Esophagus squamous epithelium (tissue), 5 donors: ENCODE data around the gene LRBA. TPM values are rescaled to one million over a fixed set of nuclear protein-coding genes. Genes with fewer than 3 reads are reported as not detected.

Source experiments
- DNase-seq: peaks from one replicate; lab custom pipeline; 2025; lab: John Stamatoyannopoulos, UW
- H3K27ac ChIP-seq, 4 donors: fragments of 200-600 bp; sonication (generic); one replicate each; pipeline ENCODE4 v1.5.1; 2016 to 2019; ENCODE audit warnings: mild to moderate bottlenecking in 1 of 4
- H3K27me3 ChIP-seq, 4 donors: fragments of 200-600 bp; sonication (generic); 1 replicate in 3 of 4; 2 replicates in 1 of 4; pipeline versions ENCODE4 v1.5.1 to v1.6.0; 2017 to 2021; ENCODE audit warnings: antibody characterized with exemption in 1 of 4
- H3K36me3 ChIP-seq, 3 donors: fragments of 200-600 bp; sonication (generic); one replicate each; pipeline ENCODE4 v1.5.1; 2016 to 2019
- H3K4me1 ChIP-seq, 3 donors: fragments of 200-600 bp; sonication (generic); one replicate each; pipeline ENCODE4 v1.5.1; 2017 to 2019
- H3K4me3 ChIP-seq, 4 donors: fragments of 200-600 bp; sonication (generic); 1 replicate in 3 of 4; 2 replicates in 1 of 4; pipeline ENCODE4 v1.5.1; 2016 to 2019; ENCODE audit warnings: mild to moderate bottlenecking in 2 of 4, moderate library complexity in 1 of 4
- H3K9me3 ChIP-seq, 3 donors: fragments of 200-600 bp; sonication (generic); one replicate each; pipeline ENCODE4 v1.5.1; 2016 to 2019
- POLR2A ChIP-seq, 4 donors: fragments of 450-650 bp; IDR thresholded peaks; one replicate each; pipeline ENCODE4 v1.6.1; 2017; ENCODE audit warnings: antibody characterized with exemption in 4 of 4, mild to moderate bottlenecking in 4 of 4, moderate library complexity in 3 of 4
- WGBS, 2 donors: methylation state at CpG; one replicate each; pipeline ENCODE4 v1.1.5; 2018; 5-methylcytosine and 5-hydroxymethylcytosine counted together
- intact Hi-C: fragments of 100-400 bp; cut with DNase I; formaldehyde crosslinking; loops from one replicate; pipeline ENCODE4 v1.15.0; 2022
- total RNA-seq, 4 donors: library from RNA; depleted of rRNA; stranded (reverse); fragments of >200 nt; gene quantifications; one replicate each; pipeline ENCODE4 v1.1.0, GENCODE V29; 2016
- TF ChIP-seq, protein P1 (sequence below), 6 experiments: fragments of 450-650 bp in 4 of 6; fragments of 200-600 bp in 2 of 6; sonication (generic) in 2 of 6; IDR thresholded peaks; one replicate each; pipeline ENCODE4 v1.5.1; 2016 to 2019; ENCODE audit warnings: antibody characterized with exemption in 6 of 6, mild to moderate bottlenecking in 4 of 6, moderate library complexity in 4 of 6
- donor health status: DM: yes; HTN: yes; CAD: no.

LRBA gene
- total RNA-seq, 4 donors from 2014 or later, result 54.7 to 91.8 (median 66.2) TPM

- H3K27me3 ChIP-seq, result no peaks in the 10 kb centered on the region
- intact Hi-C loops, result no loop called here
- TF ChIP-seq POLR2A (IDR thresholded peaks at IDR 0.05), result no peak
- TF ChIP-seq, protein P1, sequence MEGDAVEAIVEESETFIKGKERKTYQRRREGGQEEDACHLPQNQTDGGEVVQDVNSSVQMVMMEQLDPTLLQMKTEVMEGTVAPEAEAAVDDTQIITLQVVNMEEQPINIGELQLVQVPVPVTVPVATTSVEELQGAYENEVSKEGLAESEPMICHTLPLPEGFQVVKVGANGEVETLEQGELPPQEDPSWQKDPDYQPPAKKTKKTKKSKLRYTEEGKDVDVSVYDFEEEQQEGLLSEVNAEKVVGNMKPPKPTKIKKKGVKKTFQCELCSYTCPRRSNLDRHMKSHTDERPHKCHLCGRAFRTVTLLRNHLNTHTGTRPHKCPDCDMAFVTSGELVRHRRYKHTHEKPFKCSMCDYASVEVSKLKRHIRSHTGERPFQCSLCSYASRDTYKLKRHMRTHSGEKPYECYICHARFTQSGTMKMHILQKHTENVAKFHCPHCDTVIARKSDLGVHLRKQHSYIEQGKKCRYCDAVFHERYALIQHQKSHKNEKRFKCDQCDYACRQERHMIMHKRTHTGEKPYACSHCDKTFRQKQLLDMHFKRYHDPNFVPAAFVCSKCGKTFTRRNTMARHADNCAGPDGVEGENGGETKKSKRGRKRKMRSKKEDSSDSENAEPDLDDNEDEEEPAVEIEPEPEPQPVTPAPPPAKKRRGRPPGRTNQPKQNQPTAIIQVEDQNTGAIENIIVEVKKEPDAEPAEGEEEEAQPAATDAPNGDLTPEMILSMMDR (IDR thresholded peaks at IDR 0.05), result no peak
- H3K9me3 ChIP-seq, result no peaks in the 10 kb centered on the region
- no peak overlapping the region for H3K4me3 ChIP-seq
- no peak for DNase-seq
- WGBS, 2 donors, result 83% methylated on average over 1 of the region's 1 CpG; no CpG with 5 or more reads in 1 of the 2 donors
- peaks cover 0 to 18% (median 0%) of the 10 kb centered on the region in 3 donors for H3K36me3 ChIP-seq
- no peaks in the 10 kb centered on the region for H3K4me1 ChIP-seq
- H3K27ac ChIP-seq, result no peak overlapping the region
Observed at GRCh38 chr4:150421612-150422011, 593.5 kb downstream of the LRBA start.

DNA sequence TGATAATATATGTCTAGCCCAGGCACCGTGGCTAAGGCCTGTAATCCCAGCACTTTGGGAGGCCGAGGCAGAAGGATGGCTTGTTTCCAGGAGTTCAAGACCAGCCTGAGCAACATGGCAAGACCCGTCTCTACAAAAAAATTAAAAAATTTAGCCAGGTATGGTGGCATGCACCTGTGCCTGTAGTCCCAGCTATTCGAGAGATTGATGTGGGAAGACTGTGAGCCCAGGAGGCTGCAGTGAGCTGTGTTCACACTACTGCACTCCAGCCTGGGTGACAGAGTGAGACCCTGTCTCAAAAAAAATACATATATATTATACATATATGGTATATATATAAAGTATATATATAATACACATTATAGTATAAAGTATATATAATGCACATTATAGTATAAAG, 595.1 kb downstream of the LRBA start:
- no peak overlapping the region for H3K4me3 ChIP-seq
- H3K36me3 ChIP-seq, result peaks cover 0 to 18% (median 0%) of the 10 kb centered on the region in 3 donors
- TF ChIP-seq, protein P1 (IDR thresholded peaks at IDR 0.05), result no peak
- no peak for TF ChIP-seq POLR2A (IDR thresholded peaks at IDR 0.05)
- WGBS, 2 donors, result 94 to 100% methylated on average over 2 to 3 of the region's 4 CpGs
- DNase-seq, result no peak
- H3K27me3 ChIP-seq, result no peaks in the 10 kb centered on the region
- no peak overlapping the region for H3K27ac ChIP-seq
- H3K9me3 ChIP-seq, result no peaks in the 10 kb centered on the region
- H3K4me1 ChIP-seq, result no peaks in the 10 kb centered on the region
- intact Hi-C loops, result no loop called here

DNA sequence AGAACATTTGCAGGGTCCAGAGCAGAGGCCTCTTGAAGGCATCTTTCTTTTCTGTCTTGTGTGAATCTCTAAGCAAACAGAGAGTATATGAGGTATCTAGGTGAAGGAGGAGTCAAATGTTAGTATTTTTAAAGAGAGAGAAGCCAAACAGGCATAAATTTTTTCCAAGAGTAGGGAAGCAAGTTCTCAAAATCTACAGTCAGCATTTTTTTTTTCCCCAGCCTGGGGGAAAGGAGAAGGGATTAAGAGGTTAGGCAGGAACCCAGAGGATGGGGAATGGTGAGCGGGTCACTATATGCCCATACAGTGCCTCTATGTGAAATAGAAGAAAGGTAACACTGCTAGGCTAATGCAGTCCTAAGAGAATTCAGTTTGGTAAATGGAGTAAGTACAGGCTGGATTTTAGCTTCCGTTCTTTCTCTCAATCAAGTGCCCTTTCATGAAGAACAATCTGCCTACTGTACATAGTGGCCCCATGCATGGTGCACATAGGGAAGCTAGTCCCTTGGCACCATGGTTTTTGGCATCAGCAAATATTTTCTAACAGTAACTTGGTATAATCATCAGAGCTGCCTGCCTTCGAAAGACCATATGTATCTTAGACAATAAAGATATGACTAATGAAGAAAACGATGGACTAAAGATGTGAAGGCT, 596.2 kb downstream of the LRBA start:
- 87 to 91% methylated on average over 4 of the region's 4 CpGs for WGBS, 2 donors
- peaks cover 0 to 18% (median 0%) of the 10 kb centered on the region in 3 donors for H3K36me3 ChIP-seq

GRCh38 chr4:150415213-150415612, 599.9 kb downstream of the LRBA start:
- H3K9me3 ChIP-seq, result no peaks in the 10 kb centered on the region
- H3K27me3 ChIP-seq, result no peaks in the 10 kb centered on the region
- no peak for DNase-seq
- H3K4me1 ChIP-seq, result no peaks in the 10 kb centered on the region
- no peaks in the 10 kb centered on the region for H3K36me3 ChIP-seq
- TF ChIP-seq POLR2A (IDR thresholded peaks at IDR 0.05), result no peak
- TF ChIP-seq, protein P1 (IDR thresholded peaks at IDR 0.05), result no peak
- 63 to 73% methylated on average over 1 of the region's 1 CpG for WGBS, 2 donors
- no peak overlapping the region for H3K27ac ChIP-seq
- no peak overlapping the region for H3K4me3 ChIP-seq
- intact Hi-C loops, result no loop called here

More for the DNA sequence above, 596.2 kb downstream of the LRBA start:
- intact Hi-C loops, result no loop called here
- Histone ChIP-seq H3K4me1 (no peaks in the 10 kb centered on the region), H3K9me3 (no peaks in the 10 kb centered on the region), H3K27ac (no peak overlapping the region), H3K4me3 (no peak overlapping the region), H3K27me3 (no peaks in the 10 kb centered on the region)
- TF ChIP-seq POLR2A (IDR thresholded peaks at IDR 0.05), result no peak
- TF ChIP-seq, protein P1 (IDR thresholded peaks at IDR 0.05), result no peak
- no peak for DNase-seq

DNA sequence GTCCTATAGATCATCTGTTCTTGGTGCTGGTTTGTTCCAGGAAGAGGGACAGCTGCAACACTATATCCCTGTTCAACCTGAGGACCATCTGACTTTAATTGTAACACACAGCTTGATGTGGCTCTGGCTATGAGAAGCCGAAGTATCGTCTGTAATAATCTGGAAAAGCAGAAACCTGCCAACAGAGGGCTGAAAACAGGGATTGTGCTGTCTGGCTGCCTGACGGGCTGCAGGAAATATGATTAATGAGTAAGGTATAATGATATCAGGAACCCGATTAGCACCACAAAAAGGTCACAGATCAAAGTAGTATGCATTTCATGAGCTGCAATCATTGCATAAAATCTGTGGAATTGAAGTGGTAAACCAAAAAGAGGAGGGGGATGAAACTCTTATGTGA, 603.6 kb downstream of the LRBA start:
- DNase-seq, result no peak
- H3K4me3 ChIP-seq, result no peak overlapping the region
- H3K9me3 ChIP-seq, result no peaks in the 10 kb centered on the region
- TF ChIP-seq, protein P1 (IDR thresholded peaks at IDR 0.05), result no peak
- TF ChIP-seq POLR2A (IDR thresholded peaks at IDR 0.05), result no peak
- 73 to 80% methylated on average over 4 of the region's 4 CpGs for WGBS, 2 donors
- no peaks in the 10 kb centered on the region for H3K27me3 ChIP-seq
- intact Hi-C loops, result no loop called here
- H3K36me3 ChIP-seq, result peaks cover 0 to 4% (median 0%) of the 10 kb centered on the region in 3 donors
- H3K4me1 ChIP-seq, result no peaks in the 10 kb centered on the region
- no peak overlapping the region for H3K27ac ChIP-seq
